Progenitor cell of endocrine pancreas (in vitro differentiated cells): ENCODE results near the gene RERE. TPM values are rescaled to one million over a fixed set of nuclear protein-coding genes. Genes with fewer than 3 reads are reported as not detected.

ENCODE experiments used
- DNase-seq: peaks from one replicate; pipeline ENCODE4 v3.0.0; 2021; ENCODE audit warnings: low spot score; ENCODE audit not compliant: unreplicated experiment
- H3K27ac Mint-ChIP-seq: 2 replicates; pipeline ENCODE4 v1.8.0; 2021; ENCODE audit warnings: mild to moderate bottlenecking, moderate library complexity, mixed read lengths
- H3K27me3 Mint-ChIP-seq: 2 replicates; pipeline ENCODE4 v1.8.0; 2021; ENCODE audit warnings: mixed read lengths
- H3K36me3 Mint-ChIP-seq: 2 replicates; pipeline ENCODE4 v1.8.0; 2022; ENCODE audit warnings: mixed read lengths; ENCODE audit not compliant: insufficient read depth
- H3K4me1 Mint-ChIP-seq: 2 replicates; pipeline ENCODE4 v1.8.0; 2021; ENCODE audit warnings: low read depth, mixed read lengths
- H3K4me3 Mint-ChIP-seq: 2 replicates; pipeline ENCODE4 v1.8.0; 2021; ENCODE audit warnings: low read depth, mild to moderate bottlenecking, moderate library complexity, mixed read lengths
- H3K9me3 Mint-ChIP-seq: 2 replicates; pipeline ENCODE4 v1.8.0; 2021; ENCODE audit warnings: low read depth, mixed read lengths
- CTCF ChIP-seq: fragments of 200-600 bp; sonication (generic); IDR thresholded peaks from one replicate; pipeline ENCODE4 v1.5.0; 2021; ENCODE audit warnings: antibody characterized with exemption, mild to moderate bottlenecking; ENCODE audit not compliant: unreplicated experiment
- total RNA-seq: library from RNA; stranded (reverse); gene quantifications from 2 replicates; pipeline ENCODE4 v1.2.1, GENCODE V29; 2021

Gene RERE
- total RNA-seq, 1 donor from 2014 or later, result 329 TPM

GRCh38 chr1:8562881-8563865 lies 254.3 kb downstream of the RERE start:
- H3K4me1 Mint-ChIP-seq, result peaks cover 39% of the 10 kb centered on the region
- H3K9me3 Mint-ChIP-seq, result no peaks in the 10 kb centered on the region
- no peak for DNase-seq
- H3K27ac Mint-ChIP-seq, result peak overlapping the region; percentile 87
- H3K27me3 Mint-ChIP-seq, result no peaks in the 10 kb centered on the region
- TF ChIP-seq CTCF, result no peak
- H3K4me3 Mint-ChIP-seq, result no peak overlapping the region
- peaks cover 5% of the 10 kb centered on the region for H3K36me3 Mint-ChIP-seq

GRCh38 chr1:8562222-8562621 lies 255.2 kb downstream of the RERE start:
- TF ChIP-seq CTCF, result no peak
- Mint-ChIP-seq H3K9me3 (no peaks in the 10 kb centered on the region), H3K4me1 (peaks cover 32% of the 10 kb centered on the region), H3K36me3 (peaks cover 6% of the 10 kb centered on the region), H3K27me3 (no peaks in the 10 kb centered on the region), H3K27ac (no peak overlapping the region), H3K4me3 (no peak overlapping the region)
- no peak for DNase-seq

GRCh38 chr1:8560611-8561544 lies 256.6 kb downstream of the RERE start:
- Mint-ChIP-seq H3K9me3 (no peaks in the 10 kb centered on the region), H3K27ac (peak overlapping the region; percentile 31), H3K36me3 (peaks cover 12% of the 10 kb centered on the region), H3K4me3 (no peak overlapping the region), H3K4me1 (peaks cover 27% of the 10 kb centered on the region), H3K27me3 (no peaks in the 10 kb centered on the region)
- peak; percentile 90 for TF ChIP-seq CTCF
- DNase-seq, result no peak

- Mint-ChIP-seq H3K4me3 (no peak overlapping the region), H3K9me3 (no peaks in the 10 kb centered on the region), H3K27ac (peak overlapping the region; percentile 37), H3K36me3 (peaks cover 15% of the 10 kb centered on the region), H3K27me3 (no peaks in the 10 kb centered on the region), H3K4me1 (peaks cover 23% of the 10 kb centered on the region)
- no peak for DNase-seq
- TF ChIP-seq CTCF, result no peak
These were observed 257.4 kb downstream of the RERE start for GRCh38 chr1:8560035-8560434.

- Mint-ChIP-seq H3K4me3 (no peak overlapping the region), H3K36me3 (peaks cover 26% of the 10 kb centered on the region), H3K9me3 (no peaks in the 10 kb centered on the region), H3K4me1 (peaks cover 31% of the 10 kb centered on the region), H3K27me3 (no peaks in the 10 kb centered on the region), H3K27ac (peak overlapping the region; percentile 83)
- no peak for DNase-seq
- no peak for TF ChIP-seq CTCF
These were observed 261.9 kb downstream of the RERE start for GRCh38 chr1:8555582-8555981.
